ENCODE results near the gene GALNTL6.

GALNTL6 gene

GRCh38 chr4:172826861-172827260 lies 1013.7 kb downstream of the GALNTL6 start:
- in situ Hi-C loops (cut with MboI; ENCODE audit: low sequenced_read_pairs, unreplicated experiment), result no loop called here
- no peak for DNase-seq (ENCODE audit: low spot score)
- no peak for TF ChIP-seq CTCF (IDR thresholded peaks at IDR 0.05; ENCODE audit: borderline replicate concordance, control extremely low read depth, extremely low read depth, insufficient read depth, missing control alignments)

GRCh38 chr4:172830295-172830764 lies 1017.1 kb downstream of the GALNTL6 start:
- no peak for TF ChIP-seq CTCF (IDR thresholded peaks at IDR 0.05; ENCODE audit: borderline replicate concordance, control extremely low read depth, extremely low read depth, insufficient read depth, missing control alignments)
- peak; percentile 16 for DNase-seq (ENCODE audit: low spot score)
- in situ Hi-C loops (cut with MboI; ENCODE audit: low sequenced_read_pairs, unreplicated experiment), result no loop called here

GRCh38 chr4:172836661-172837060 lies 1023.5 kb downstream of the GALNTL6 start:
- in situ Hi-C loops (cut with MboI; ENCODE audit: low sequenced_read_pairs, unreplicated experiment), result no loop called here
- DNase-seq (ENCODE audit: low spot score), result no peak
- TF ChIP-seq CTCF (IDR thresholded peaks at IDR 0.05; ENCODE audit: borderline replicate concordance, control extremely low read depth, extremely low read depth, insufficient read depth, missing control alignments), result no peak

GRCh38 chr4:172838111-172838510 lies 1024.9 kb downstream of the GALNTL6 start:
- no peak for TF ChIP-seq CTCF (IDR thresholded peaks at IDR 0.05; ENCODE audit: borderline replicate concordance, control extremely low read depth, extremely low read depth, insufficient read depth, missing control alignments)
- in situ Hi-C loops (cut with MboI; ENCODE audit: low sequenced_read_pairs, unreplicated experiment), result no loop called here
- DNase-seq (ENCODE audit: low spot score), result no peak

GRCh38 chr4:172838943-172839342 lies 1025.7 kb downstream of the GALNTL6 start:
- in situ Hi-C loops (cut with MboI; ENCODE audit: low sequenced_read_pairs, unreplicated experiment), result no loop called here
- no peak for DNase-seq (ENCODE audit: low spot score)
- TF ChIP-seq CTCF (IDR thresholded peaks at IDR 0.05; ENCODE audit: borderline replicate concordance, control extremely low read depth, extremely low read depth, insufficient read depth, missing control alignments), result no peak

- no peak for TF ChIP-seq CTCF (IDR thresholded peaks at IDR 0.05; ENCODE audit: borderline replicate concordance, control extremely low read depth, extremely low read depth, insufficient read depth, missing control alignments)
- no peak for DNase-seq (ENCODE audit: low spot score)
- in situ Hi-C loops (cut with MboI; ENCODE audit: low sequenced_read_pairs, unreplicated experiment), result no loop called here
Observed at GRCh38 chr4:172842779-172843178, 1029.6 kb downstream of the GALNTL6 start.

GRCh38 chr4:172843192-172843591 lies 1030.0 kb downstream of the GALNTL6 start:
- in situ Hi-C loops (cut with MboI; ENCODE audit: low sequenced_read_pairs, unreplicated experiment), result no loop called here
- TF ChIP-seq CTCF (IDR thresholded peaks at IDR 0.05; ENCODE audit: borderline replicate concordance, control extremely low read depth, extremely low read depth, insufficient read depth, missing control alignments), result no peak
- no peak for DNase-seq (ENCODE audit: low spot score)

All from GM13976 (cell line).